Hepatocyte (in vitro differentiated cells): ENCODE results near the gene HOTAIR.

Experiments used
- EZH2 ChIP-seq: fragments of 200-600 bp; sonication (generic); IDR thresholded peaks from 2 replicates; pipeline ENCODE4 v1.6.1; 2016; ENCODE audit warnings: antibody characterized with exemption, mild to moderate bottlenecking, borderline replicate concordance
- TF ChIP-seq, protein P1 (sequence below): fragments of 200-600 bp; sonication (generic); IDR thresholded peaks from 2 replicates; pipeline ENCODE4 v1.5.1; 2016; ENCODE audit warnings: antibody characterized with exemption, mild to moderate bottlenecking; ENCODE audit not compliant: poor library complexity

DNA sequence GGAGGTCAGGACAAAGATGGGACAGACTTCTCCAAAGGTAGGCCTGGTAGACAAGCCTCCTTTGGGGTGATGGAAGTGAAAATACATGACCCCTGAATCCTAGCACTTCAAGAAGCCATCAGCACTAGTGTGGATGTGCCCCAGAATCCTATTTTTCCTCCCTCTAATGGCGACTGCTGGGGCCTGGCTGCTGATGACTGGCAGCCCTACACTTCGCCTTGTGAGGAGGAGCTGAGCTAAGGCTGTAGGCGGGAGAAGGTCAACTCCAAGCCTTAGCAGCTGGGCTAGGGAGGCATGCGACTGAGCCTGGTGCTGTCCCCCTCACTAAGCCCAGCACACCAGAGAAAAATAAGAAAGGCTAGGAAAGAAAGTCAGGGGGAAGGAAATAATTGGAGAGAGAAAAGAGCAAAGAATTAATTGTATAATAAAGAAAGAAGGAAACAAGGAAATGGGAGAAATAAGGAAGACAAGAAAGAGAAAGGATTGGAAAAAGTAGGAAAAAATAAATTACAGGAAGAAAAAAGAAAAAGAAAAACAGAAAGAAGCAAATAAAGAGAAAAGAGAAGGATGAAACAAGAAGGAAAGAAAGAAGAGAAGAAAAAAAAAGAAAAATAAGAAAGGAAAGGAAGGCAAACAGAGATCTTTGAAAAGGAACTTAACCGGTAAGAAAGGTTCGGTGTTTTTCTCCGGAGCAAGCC is 5.5 kb upstream of the HOTAIR start:
- TF ChIP-seq, protein P1, sequence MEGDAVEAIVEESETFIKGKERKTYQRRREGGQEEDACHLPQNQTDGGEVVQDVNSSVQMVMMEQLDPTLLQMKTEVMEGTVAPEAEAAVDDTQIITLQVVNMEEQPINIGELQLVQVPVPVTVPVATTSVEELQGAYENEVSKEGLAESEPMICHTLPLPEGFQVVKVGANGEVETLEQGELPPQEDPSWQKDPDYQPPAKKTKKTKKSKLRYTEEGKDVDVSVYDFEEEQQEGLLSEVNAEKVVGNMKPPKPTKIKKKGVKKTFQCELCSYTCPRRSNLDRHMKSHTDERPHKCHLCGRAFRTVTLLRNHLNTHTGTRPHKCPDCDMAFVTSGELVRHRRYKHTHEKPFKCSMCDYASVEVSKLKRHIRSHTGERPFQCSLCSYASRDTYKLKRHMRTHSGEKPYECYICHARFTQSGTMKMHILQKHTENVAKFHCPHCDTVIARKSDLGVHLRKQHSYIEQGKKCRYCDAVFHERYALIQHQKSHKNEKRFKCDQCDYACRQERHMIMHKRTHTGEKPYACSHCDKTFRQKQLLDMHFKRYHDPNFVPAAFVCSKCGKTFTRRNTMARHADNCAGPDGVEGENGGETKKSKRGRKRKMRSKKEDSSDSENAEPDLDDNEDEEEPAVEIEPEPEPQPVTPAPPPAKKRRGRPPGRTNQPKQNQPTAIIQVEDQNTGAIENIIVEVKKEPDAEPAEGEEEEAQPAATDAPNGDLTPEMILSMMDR, result no peak
- no peak for TF ChIP-seq EZH2
